Measurements from ENCODE around the gene BCL2L1. TPM values are rescaled to one million over a fixed set of nuclear protein-coding genes. Genes with fewer than 3 reads are reported as not detected.

BCL2L1 gene
- total and polyA plus RNA-seq, 2 experiments from 2014 or later, result 42.4 to 110 TPM

DNA sequence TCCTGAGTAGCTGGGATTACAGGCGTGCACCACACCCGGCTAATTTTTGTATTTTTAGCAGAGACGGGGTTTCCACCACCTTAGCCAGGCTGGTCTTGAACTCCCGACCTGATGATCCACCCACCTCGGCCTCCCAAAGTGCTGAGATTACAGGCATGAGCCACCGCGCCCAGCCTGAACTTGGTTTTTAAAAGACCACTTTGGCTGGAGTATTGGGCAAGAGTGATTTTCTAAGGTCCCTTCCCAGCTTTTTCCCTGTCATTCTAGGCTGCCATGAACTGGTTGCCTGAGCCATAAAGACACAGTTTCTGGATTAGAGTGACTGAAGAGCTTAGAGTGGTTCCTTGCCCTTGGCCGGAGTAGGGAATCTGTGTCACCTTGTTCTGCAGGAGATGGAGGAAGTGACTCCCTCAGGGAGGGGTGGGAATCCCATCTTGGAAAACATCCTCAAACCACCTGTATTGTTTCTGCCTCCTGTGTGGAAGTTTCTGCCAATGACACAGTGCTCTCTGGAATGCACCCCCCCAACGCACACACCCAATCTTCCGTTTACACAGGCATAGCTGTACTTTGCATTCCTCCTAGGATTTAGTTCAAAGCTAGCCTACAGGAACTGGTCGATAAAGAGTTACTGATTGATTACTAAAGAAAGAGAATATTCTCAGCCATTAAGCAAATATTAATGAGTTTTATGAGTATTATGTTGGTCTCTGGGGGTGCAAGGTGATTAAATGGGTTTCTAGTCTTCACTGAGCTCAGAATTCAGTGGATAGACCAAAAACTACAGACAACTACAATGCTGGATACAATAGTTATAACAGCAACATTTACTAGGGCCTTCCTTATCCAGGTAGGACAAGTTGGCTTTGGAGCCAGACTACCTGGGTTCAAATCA, 18.2 kb downstream of the BCL2L1 start (continued):
- TF ChIP-seq, protein P1, sequence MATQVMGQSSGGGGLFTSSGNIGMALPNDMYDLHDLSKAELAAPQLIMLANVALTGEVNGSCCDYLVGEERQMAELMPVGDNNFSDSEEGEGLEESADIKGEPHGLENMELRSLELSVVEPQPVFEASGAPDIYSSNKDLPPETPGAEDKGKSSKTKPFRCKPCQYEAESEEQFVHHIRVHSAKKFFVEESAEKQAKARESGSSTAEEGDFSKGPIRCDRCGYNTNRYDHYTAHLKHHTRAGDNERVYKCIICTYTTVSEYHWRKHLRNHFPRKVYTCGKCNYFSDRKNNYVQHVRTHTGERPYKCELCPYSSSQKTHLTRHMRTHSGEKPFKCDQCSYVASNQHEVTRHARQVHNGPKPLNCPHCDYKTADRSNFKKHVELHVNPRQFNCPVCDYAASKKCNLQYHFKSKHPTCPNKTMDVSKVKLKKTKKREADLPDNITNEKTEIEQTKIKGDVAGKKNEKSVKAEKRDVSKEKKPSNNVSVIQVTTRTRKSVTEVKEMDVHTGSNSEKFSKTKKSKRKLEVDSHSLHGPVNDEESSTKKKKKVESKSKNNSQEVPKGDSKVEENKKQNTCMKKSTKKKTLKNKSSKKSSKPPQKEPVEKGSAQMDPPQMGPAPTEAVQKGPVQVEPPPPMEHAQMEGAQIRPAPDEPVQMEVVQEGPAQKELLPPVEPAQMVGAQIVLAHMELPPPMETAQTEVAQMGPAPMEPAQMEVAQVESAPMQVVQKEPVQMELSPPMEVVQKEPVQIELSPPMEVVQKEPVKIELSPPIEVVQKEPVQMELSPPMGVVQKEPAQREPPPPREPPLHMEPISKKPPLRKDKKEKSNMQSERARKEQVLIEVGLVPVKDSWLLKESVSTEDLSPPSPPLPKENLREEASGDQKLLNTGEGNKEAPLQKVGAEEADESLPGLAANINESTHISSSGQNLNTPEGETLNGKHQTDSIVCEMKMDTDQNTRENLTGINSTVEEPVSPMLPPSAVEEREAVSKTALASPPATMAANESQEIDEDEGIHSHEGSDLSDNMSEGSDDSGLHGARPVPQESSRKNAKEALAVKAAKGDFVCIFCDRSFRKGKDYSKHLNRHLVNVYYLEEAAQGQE (IDR thresholded peaks at IDR 0.05; ENCODE audit: unreplicated experiment), result no peak
- no peak for TF ChIP-seq JUNB (IDR thresholded peaks at IDR 0.05; ENCODE audit: unreplicated experiment)

DNA sequence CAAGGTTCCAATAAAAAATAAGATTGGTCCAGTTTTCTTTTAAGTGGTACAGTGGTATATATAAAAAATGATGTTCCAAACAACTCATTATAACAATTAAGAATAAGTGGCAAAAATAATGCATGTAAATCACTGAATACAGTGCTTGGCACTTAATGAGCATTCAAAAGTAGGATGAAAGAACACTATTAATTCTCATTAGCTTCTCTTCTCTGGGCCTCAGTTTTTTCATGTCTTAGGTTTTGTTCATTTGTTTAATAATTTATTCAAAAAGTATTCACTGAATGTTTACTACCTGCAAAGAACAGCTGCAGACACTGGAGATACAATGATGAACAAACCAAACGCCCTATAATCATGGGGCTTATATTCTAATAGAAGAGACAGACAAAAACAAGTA, 21.1 kb downstream of the BCL2L1 start:
- H3K4me3 Mint-ChIP-seq, result no peak overlapping the region

More for the DNA sequence above, 21.1 kb downstream of the BCL2L1 start:
- Histone ChIP-seq H3K4me1 (ENCODE audit: insufficient read depth) (peaks cover 20% of the 10 kb centered on the region), H2AFZ (no peak overlapping the region), H3F3A (replicated peaks; ENCODE audit: low read depth) (0 out of 2 replicates have a peak, but pooled peaks cover 3% of the 10 kb centered on the region), H3K27me3 (ENCODE audit: insufficient read depth) (no peaks in the 10 kb centered on the region), H3K36me3 (ENCODE audit: insufficient read depth) (no peaks in the 10 kb centered on the region), H3K4me3 (no peak overlapping the region), H4K20me1 (replicated peaks; ENCODE audit: insufficient read depth) (peaks cover 11% of the 10 kb centered on the region), H3K4me2 (no peak overlapping the region), H3K9me2 (ENCODE audit: insufficient read depth) (0 out of 2 replicates have a peak, but pooled peaks cover 2% of the 10 kb centered on the region), H3K79me2 (replicated peaks; ENCODE audit: insufficient read depth) (peaks cover 100% of the 10 kb centered on the region), H3K27ac (ENCODE audit: low read depth) (no peak overlapping the region)
- Mint-ChIP-seq H3K36me3 (ENCODE audit: low read depth) (peaks cover 18% of the 10 kb centered on the region), H3K27ac (no peak overlapping the region), H3K27me3 (ENCODE audit: insufficient read depth, low read depth, poor library complexity) (peaks cover 7% of the 10 kb centered on the region), H3K9me3 (no peaks in the 10 kb centered on the region), H3K4me1 (peaks cover 19% of the 10 kb centered on the region)
- TF ChIP-seq EZH2 (IDR thresholded peaks at IDR 0.05; ENCODE audit: low read depth, unreplicated experiment), result no peak
- no peak for TF ChIP-seq NANOG (IDR thresholded peaks at IDR 0.05; ENCODE audit: borderline replicate concordance)
- TF ChIP-seq, protein P2, sequence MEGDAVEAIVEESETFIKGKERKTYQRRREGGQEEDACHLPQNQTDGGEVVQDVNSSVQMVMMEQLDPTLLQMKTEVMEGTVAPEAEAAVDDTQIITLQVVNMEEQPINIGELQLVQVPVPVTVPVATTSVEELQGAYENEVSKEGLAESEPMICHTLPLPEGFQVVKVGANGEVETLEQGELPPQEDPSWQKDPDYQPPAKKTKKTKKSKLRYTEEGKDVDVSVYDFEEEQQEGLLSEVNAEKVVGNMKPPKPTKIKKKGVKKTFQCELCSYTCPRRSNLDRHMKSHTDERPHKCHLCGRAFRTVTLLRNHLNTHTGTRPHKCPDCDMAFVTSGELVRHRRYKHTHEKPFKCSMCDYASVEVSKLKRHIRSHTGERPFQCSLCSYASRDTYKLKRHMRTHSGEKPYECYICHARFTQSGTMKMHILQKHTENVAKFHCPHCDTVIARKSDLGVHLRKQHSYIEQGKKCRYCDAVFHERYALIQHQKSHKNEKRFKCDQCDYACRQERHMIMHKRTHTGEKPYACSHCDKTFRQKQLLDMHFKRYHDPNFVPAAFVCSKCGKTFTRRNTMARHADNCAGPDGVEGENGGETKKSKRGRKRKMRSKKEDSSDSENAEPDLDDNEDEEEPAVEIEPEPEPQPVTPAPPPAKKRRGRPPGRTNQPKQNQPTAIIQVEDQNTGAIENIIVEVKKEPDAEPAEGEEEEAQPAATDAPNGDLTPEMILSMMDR (conservative IDR thresholded peaks at IDR 0.05; ENCODE audit: low read depth in 2 of 2), result no peak
- TF ChIP-seq EZH2phosphoT487 (IDR thresholded peaks at IDR 0.05; ENCODE audit: unreplicated experiment), result no peak
- no peak for TF ChIP-seq CREB1 (CRISPR knock-in tag; IDR thresholded peaks at IDR 0.05; ENCODE audit: low read depth)
- TF ChIP-seq, protein P1 (IDR thresholded peaks at IDR 0.05; ENCODE audit: unreplicated experiment), result no peak
- no peak for DNase-seq (ENCODE audit: low spot score)
- no peak for ATAC-seq

Data from GM23338 (cell line).